Lower leg skin (tissue), 4 donors: ENCODE data around the gene TNRC6A. TPM values are rescaled to one million over a fixed set of nuclear protein-coding genes. Genes with fewer than 3 reads are reported as not detected.

Source experiments
- DNase-seq, 2 donors: peaks; one replicate each; pipeline ENCODE4 v3.0.0-alpha.2; 2019; ENCODE audit warnings: low spot score in 2 of 2
- H3K4me3 ChIP-seq: fragments of 200-600 bp; sonication (generic); 2 replicates; pipeline ENCODE4 v1.5.1; 2017; ENCODE audit warnings: mild to moderate bottlenecking, low read depth; ENCODE audit not compliant: poor library complexity, severe bottlenecking
- CTCF ChIP-seq, 3 donors: fragments of 450-650 bp; IDR thresholded peaks; one replicate each; pipeline ENCODE4 v1.5.1; 2016; ENCODE audit warnings: antibody characterized with exemption in 3 of 3, mild to moderate bottlenecking in 3 of 3, moderate library complexity in 2 of 3
- POLR2A ChIP-seq, 2 donors: fragments of 450-650 bp; IDR thresholded peaks; one replicate each; pipeline ENCODE4 v1.6.1; 2016 to 2017; ENCODE audit warnings: antibody characterized with exemption in 2 of 2, mild to moderate bottlenecking in 1 of 2, moderate library complexity in 1 of 2
- WGBS, 2 donors: methylation state at CpG; one replicate each; pipeline ENCODE4 v1.1.5; 2018; 5-methylcytosine and 5-hydroxymethylcytosine counted together
- intact Hi-C: fragments of 100-400 bp; cut with DNase I; formaldehyde crosslinking; loops from one replicate; pipeline ENCODE4 v1.15.0; 2023; ENCODE audit warnings: low total_unique reads
- total RNA-seq, 4 donors: library from RNA; depleted of rRNA; stranded (reverse); fragments of >200 nt; gene quantifications; one replicate each; pipeline ENCODE4 v1.1.0, GENCODE V29; 2016

Gene TNRC6A
- total RNA-seq, 4 donors from 2014 or later, result 25.9 to 55.6 (median 30.1) TPM

GRCh38 chr16:24753437-24753836 lies 24.0 kb downstream of the TNRC6A start:
- intact Hi-C loops, result no loop called here
- WGBS, 2 donors, result 84 to 85% methylated on average over 3 of the region's 3 CpGs
- H3K4me3 ChIP-seq, result no peak overlapping the region
- TF ChIP-seq POLR2A (IDR thresholded peaks at IDR 0.05) (no peak), CTCF (IDR thresholded peaks at IDR 0.05) (no peak)
- no peak for DNase-seq

- intact Hi-C loops, result no loop called here
- TF ChIP-seq CTCF (IDR thresholded peaks at IDR 0.05), result no peak
- TF ChIP-seq POLR2A (IDR thresholded peaks at IDR 0.05), result no peak
- no peak overlapping the region for H3K4me3 ChIP-seq
- 86 to 97% methylated on average over 2 of the region's 2 CpGs for WGBS, 2 donors
- DNase-seq, result no peak
Observed at GRCh38 chr16:24754543-24754942, 25.1 kb downstream of the TNRC6A start.

- TF ChIP-seq CTCF (IDR thresholded peaks at IDR 0.05) (no peak), POLR2A (IDR thresholded peaks at IDR 0.05) (no peak)
- DNase-seq, result no peak
- H3K4me3 ChIP-seq, result no peak overlapping the region
- 63 to 74% methylated on average over 3 of the region's 3 CpGs for WGBS, 2 donors
- intact Hi-C loops, result no loop called here
Observed at GRCh38 chr16:24755201-24755874, 25.9 kb downstream of the TNRC6A start.

- intact Hi-C loops, result no loop called here
- no peak overlapping the region for H3K4me3 ChIP-seq
- no peak for DNase-seq
- 81 to 87% methylated on average over 2 of the region's 2 CpGs for WGBS, 2 donors
- TF ChIP-seq CTCF (IDR thresholded peaks at IDR 0.05) (no peak), POLR2A (IDR thresholded peaks at IDR 0.05) (no peak)
Observed at GRCh38 chr16:24758373-24758772, 28.9 kb downstream of the TNRC6A start.

- TF ChIP-seq CTCF (IDR thresholded peaks at IDR 0.05), result no peak
- TF ChIP-seq POLR2A (IDR thresholded peaks at IDR 0.05), result no peak
- H3K4me3 ChIP-seq, result no peak overlapping the region
- WGBS, 2 donors, result 81 to 86% methylated on average over 2 of the region's 2 CpGs
- DNase-seq, result no peak
- intact Hi-C loops, result no loop called here
Observed at GRCh38 chr16:24759006-24759405, 29.6 kb downstream of the TNRC6A start.

- 67 to 73% methylated on average over 6 of the region's 6 CpGs for WGBS, 2 donors
- no peak overlapping the region for H3K4me3 ChIP-seq
- intact Hi-C loops, result no loop called here
- no peak for TF ChIP-seq POLR2A (IDR thresholded peaks at IDR 0.05)
- no peak for TF ChIP-seq CTCF (IDR thresholded peaks at IDR 0.05)
- DNase-seq, result no peak
Observed at GRCh38 chr16:24761526-24761925, 32.1 kb downstream of the TNRC6A start.
